Epithelial cell of proximal tubule (primary cell): ENCODE results near the gene RPS6KA4. TPM values are rescaled to one million over a fixed set of nuclear protein-coding genes. Genes with fewer than 3 reads are reported as not detected.

Experiments
- DNase-seq: peaks from one replicate; pipeline ENCODE4 v3.0.0-alpha.2; 2011; ENCODE audit warnings: low read depth
- H3K4me3 ChIP-seq: 2 replicates; pipeline ENCODE4 v1.5.1; 2011; ENCODE audit warnings: low read depth, mild to moderate bottlenecking, low read length
- CTCF ChIP-seq: conservative IDR thresholded peaks from 2 replicates; pipeline ENCODE4 v1.5.1; 2012; ENCODE audit warnings: low read depth, mild to moderate bottlenecking, low read length
- total RNA-seq: library from RNA; depleted of rRNA; stranded (reverse); fragments of >200 nt; gene quantifications from 2 replicates; pipeline ENCODE4 v1.2.3, GENCODE V29; 2015

Gene RPS6KA4
- total RNA-seq, 1 donor from 2014 or later: 37.1 TPM

GRCh38 chr11:64351136-64351631 lies 7.8 kb upstream of the RPS6KA4 start:
- no peak for DNase-seq
- TF ChIP-seq CTCF: no peak

GRCh38 chr11:64352099-64352994 lies 6.6 kb upstream of the RPS6KA4 start:
- no peak overlapping the region for H3K4me3 ChIP-seq
- DNase-seq: no peak
- TF ChIP-seq CTCF: no peak

More at GRCh38 chr11:64351136-64351631, 7.8 kb upstream of the RPS6KA4 start:
- no peak overlapping the region for H3K4me3 ChIP-seq

- no peak overlapping the region for H3K4me3 ChIP-seq
- no peak for DNase-seq
- TF ChIP-seq CTCF: no peak
Observed at GRCh38 chr11:64352995-64353714, 5.8 kb upstream of the RPS6KA4 start.

GRCh38 chr11:64353715-64354506 lies 5.1 kb upstream of the RPS6KA4 start:
- H3K4me3 ChIP-seq: no peak overlapping the region
- DNase-seq: no peak
- TF ChIP-seq CTCF: no peak

- TF ChIP-seq CTCF: peak; percentile 86
- no peak for DNase-seq
- peak overlapping the region; percentile 55 for H3K4me3 ChIP-seq
Observed at GRCh38 chr11:64355078-64355940, 3.7 kb upstream of the RPS6KA4 start.
